ENCODE results near the gene CLCN1. TPM values are rescaled to one million over a fixed set of nuclear protein-coding genes. Genes with fewer than 3 reads are reported as not detected.

The CLCN1 gene
- total and polyA plus RNA-seq, 10 of the 15 experiments (the other 5 are each of a cell fraction or from before 2014, with no cell fraction given), result 0.30 TPM; not detected in 9

- no peak for TF ChIP-seq BHLHE40 (IDR thresholded peaks at IDR 0.05; ENCODE audit: borderline replicate concordance in 1 of 2, low read depth in 2 of 2, low read length in 1 of 2)
- peak; percentile 78 to 89 (median 85) for TF ChIP-seq CTCF (IDR thresholded peaks at IDR 0.05 in 2 of 3, conservative IDR thresholded peaks at IDR 0.05 in 1 of 3; ENCODE audit: control insufficient read depth in 2 of 3, extremely low read depth in 1 of 3, insufficient read depth in 1 of 3, low read depth in 3 of 3, low read length in 3 of 3)
- TF ChIP-seq SREBF2 (IDR thresholded peaks at IDR 0.05; ENCODE audit: low read length), result no peak
- peak; percentile 63; the same call in 1 of the 2 replicates for TF ChIP-seq IKZF1 (conservative IDR thresholded peaks at IDR 0.05)
- TF ChIP-seq SMARCA5 (IDR thresholded peaks at IDR 0.05), result peak; percentile 70
- no peak for TF ChIP-seq MYC (IDR thresholded peaks at IDR 0.05; ENCODE audit: insufficient read depth, insufficient read length, insufficient replicate concordance, low read length, severe bottlenecking)
- no peak for TF ChIP-seq SKIL (IDR thresholded peaks at IDR 0.05; ENCODE audit: low read depth, poor library complexity, severe bottlenecking)
- TF ChIP-seq RELB (IDR thresholded peaks at IDR 0.05; ENCODE audit: low read depth), result no peak
- no peak for TF ChIP-seq FOXK2 (IDR thresholded peaks at IDR 0.05)
- TF ChIP-seq SIN3A (IDR thresholded peaks at IDR 0.05; ENCODE audit: low read depth, low read length), result no peak
- no peak for TF ChIP-seq FOXM1 (IDR thresholded peaks at IDR 0.05; ENCODE audit: low read depth, low read length)
- TF ChIP-seq, protein P1, sequence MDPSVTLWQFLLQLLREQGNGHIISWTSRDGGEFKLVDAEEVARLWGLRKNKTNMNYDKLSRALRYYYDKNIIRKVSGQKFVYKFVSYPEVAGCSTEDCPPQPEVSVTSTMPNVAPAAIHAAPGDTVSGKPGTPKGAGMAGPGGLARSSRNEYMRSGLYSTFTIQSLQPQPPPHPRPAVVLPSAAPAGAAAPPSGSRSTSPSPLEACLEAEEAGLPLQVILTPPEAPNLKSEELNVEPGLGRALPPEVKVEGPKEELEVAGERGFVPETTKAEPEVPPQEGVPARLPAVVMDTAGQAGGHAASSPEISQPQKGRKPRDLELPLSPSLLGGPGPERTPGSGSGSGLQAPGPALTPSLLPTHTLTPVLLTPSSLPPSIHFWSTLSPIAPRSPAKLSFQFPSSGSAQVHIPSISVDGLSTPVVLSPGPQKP (IDR thresholded peaks at IDR 0.05; ENCODE audit: low read depth, low read length), result peak; percentile 47; the same call in 1 of the 2 replicates
- TF ChIP-seq SPI1 (IDR thresholded peaks at IDR 0.05; ENCODE audit: borderline replicate concordance, insufficient read depth, low read depth, low read length), result no peak
- no peak for TF ChIP-seq BCL3 (IDR thresholded peaks at IDR 0.05; ENCODE audit: borderline replicate concordance, insufficient read depth, low read depth, low read length, poor library complexity, severe bottlenecking)
- TF ChIP-seq ZNF274 (IDR thresholded peaks at IDR 0.05; ENCODE audit: insufficient read depth, insufficient read length), result no peak
- TF ChIP-seq, protein P2, sequence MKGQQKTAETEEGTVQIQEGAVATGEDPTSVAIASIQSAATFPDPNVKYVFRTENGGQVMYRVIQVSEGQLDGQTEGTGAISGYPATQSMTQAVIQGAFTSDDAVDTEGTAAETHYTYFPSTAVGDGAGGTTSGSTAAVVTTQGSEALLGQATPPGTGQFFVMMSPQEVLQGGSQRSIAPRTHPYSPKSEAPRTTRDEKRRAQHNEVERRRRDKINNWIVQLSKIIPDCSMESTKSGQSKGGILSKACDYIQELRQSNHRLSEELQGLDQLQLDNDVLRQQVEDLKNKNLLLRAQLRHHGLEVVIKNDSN (IDR thresholded peaks at IDR 0.05; ENCODE audit: borderline replicate concordance, extremely low read length, insufficient read depth, low read depth, low read length), result no peak
- no peak for TF ChIP-seq ZNF622 (IDR thresholded peaks at IDR 0.05)
- TF ChIP-seq NBN (IDR thresholded peaks at IDR 0.05), result peak; percentile 59; the same call in 1 of the 2 replicates
- TF ChIP-seq TAF1 (IDR thresholded peaks at IDR 0.05; ENCODE audit: borderline replicate concordance, low read depth, low read length), result peak; percentile 28; the same call in 1 of the 2 replicates
Observed at GRCh38 chr7:143380260-143380645, 64.3 kb downstream of the CLCN1 start (continued).
